Measurements from ENCODE around the gene SAFB.
"Not testable (repeated sequence)": the region's sequence is repeated elsewhere in the genome, so short reads cannot be mapped to it uniquely, and the experiment has no call there.

SAFB gene

GRCh38 chr19:5594521-5594950 lies 28.3 kb upstream of the SAFB start:
- DNase-seq (ENCODE audit: low read depth in 2 of 3, low spot score in 1 of 3), result no peak

- no peak for DNase-seq (ENCODE audit: low read depth in 2 of 3, low spot score in 1 of 3)
Measured at GRCh38 chr19:5595129-5595528, 27.8 kb upstream of the SAFB start.

DNA sequence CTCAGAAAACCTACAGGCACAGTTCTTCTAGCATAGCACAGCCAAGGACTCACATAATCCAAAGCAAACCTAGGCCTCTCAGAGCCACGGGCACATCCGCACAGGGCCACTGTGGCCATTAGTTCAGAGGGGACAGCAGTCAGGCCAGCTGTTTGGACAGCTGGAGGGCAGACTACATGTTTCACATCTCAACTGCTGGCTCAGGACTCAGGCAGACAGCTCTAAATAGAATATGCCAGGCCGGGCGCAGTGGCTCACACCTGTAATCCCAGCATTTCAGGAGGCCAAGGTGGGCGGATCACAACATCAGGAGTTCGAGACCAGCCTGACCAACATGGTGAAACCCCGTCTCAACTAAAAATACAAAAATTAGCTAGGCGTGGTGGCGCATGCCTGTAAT lies 27.1 kb upstream of the SAFB start:
- DNase-seq (ENCODE audit: low read depth in 2 of 3, low spot score in 1 of 3), result no peak

- DNase-seq (ENCODE audit: low read depth in 2 of 3, low spot score in 1 of 3), result no peak
Measured at GRCh38 chr19:5600797-5601196, 22.1 kb upstream of the SAFB start.

- DNase-seq (ENCODE audit: low read depth in 2 of 3, low spot score in 1 of 3), result no peak
Measured at GRCh38 chr19:5603626-5604025, 19.3 kb upstream of the SAFB start.

DNA sequence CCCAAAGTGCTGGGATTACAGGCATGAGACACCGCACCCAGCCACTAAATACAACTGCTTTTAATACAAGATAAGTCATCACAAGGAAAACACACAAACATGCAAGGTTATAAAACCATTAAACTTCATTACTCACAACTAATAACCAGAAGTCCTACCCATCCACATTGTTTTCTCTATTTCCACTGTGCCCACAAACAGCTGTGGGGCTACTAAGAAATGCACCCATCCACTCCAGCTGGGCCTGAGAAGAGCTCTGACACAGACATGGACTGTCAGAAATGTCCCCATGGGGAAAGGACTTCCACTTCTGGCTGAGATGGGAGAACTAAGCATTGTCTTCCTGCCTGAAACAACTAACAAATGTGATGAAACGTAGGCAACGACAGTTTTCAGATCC lies 17.5 kb upstream of the SAFB start:
- no peak for DNase-seq (ENCODE audit: low read depth in 2 of 3, low spot score in 1 of 3)

DNA sequence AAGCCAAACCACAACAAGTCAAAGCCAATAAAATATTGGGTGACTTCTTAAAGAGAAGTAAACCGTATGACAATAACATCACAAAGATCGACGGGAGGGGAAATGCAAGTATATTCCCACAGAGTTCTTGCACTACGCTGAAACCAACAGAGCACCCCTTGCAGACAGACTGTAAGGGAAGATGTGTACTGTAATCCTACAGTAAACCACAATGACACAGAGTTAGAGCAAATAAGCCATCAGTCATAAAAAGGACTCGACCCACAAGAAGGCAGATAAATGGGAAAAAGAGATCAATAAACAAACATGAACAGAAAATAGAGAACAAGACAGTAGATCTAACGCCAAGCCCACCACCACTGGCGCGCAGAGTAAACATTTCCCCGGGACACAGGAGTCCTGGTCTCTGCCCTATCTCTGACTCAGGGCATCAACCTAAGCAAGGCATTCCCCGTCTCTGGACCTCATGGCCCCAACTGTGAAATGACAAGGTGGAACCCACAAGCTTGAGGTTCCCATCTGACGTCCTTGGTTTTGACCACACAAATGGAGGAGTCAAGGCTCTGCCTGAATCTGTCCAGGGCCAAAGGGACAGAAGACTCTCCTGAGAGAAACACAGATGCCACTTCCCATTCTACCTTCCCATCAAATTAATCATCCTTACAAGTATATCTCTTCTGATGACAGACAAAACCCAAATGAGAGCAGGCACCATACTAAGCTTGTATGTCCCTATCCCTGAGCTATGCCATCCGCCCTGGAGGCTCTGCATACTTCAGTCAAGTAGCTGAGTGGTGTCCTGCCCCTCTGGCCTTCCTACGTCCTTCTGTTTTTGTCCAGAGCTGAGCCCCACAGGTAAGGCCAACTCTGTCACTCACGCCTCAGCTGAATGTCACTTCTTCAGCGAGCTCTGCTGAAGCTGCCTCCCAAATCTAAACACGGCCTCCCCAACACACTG lies 15.3 kb upstream of the SAFB start:
- no peak for DNase-seq (ENCODE audit: low read depth in 2 of 3, low spot score in 1 of 3)

DNA sequence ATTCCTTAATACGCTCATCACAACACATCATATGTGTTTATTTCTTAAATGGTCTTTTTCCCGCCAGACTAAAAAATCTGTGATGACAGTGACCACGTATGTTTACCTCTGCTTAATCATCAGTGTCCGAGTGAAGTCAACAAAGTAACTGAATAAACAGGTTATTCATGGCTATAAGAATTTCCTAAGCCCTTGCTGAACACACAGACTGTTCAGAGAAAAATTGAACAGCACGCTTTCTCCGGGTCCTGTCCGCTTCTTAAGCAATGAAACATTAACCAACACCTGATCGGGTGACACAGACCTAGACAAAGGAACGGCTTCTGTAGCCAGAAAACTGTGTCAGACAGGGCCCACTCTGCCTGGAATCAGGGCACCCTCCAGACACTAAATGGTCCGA lies 14.6 kb upstream of the SAFB start:
- DNase-seq (ENCODE audit: low read depth in 2 of 3, low spot score in 1 of 3), result no peak

- DNase-seq (ENCODE audit: low read depth in 2 of 3, low spot score in 1 of 3), result not testable (repeated sequence)
Measured at GRCh38 chr19:5608766-5609165, 14.1 kb upstream of the SAFB start.

GRCh38 chr19:5609881-5610448 lies 12.9 kb upstream of the SAFB start:
- DNase-seq (ENCODE audit: low read depth in 2 of 3, low spot score in 1 of 3), result no peak

DNA sequence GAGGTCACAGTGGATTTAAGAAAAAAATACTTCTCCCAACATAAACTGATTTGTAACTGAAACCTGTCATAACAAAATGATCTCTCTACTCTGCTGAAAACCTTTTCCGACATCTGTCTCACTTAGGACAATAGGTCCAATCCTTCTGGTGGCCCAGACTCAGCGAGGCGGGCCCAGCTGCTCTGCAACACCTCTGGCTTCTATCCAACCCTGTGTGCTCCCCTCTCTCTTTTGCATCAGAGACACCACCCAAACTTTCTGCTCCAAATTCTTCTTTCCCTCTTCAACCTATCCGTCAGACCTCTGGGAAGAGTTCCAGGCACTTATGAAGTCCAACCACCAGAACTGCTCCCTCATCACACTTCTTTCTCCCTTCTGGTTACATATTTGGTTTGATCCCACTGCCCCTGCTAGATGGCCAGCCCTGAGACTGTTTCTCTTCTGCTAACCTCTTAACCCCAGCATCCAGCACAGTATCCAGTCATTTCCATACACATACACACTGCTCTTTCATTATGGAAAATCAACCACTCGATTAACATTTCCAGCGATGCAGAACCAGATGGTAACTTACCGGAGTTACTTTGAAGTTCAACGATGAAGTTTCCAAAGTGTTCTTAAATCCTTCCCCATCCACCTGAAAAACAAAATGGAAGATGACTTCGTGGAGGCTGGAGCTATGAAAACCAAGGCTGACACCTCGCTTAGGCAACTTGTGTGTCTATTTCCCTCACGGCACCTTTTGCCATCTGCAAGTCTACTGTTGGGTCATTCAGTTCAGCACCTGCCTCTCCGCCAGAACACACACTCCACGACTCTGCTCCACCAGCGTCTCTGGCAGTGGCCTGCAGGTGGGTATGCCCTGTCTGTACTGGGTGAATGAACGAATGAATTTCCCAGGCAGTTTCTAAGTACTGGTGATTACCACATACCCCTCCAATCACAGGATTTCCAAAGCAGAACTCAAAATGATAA lies 9.7 kb upstream of the SAFB start:
- DNase-seq (ENCODE audit: low read depth in 2 of 3, low spot score in 1 of 3), result no peak

GRCh38 chr19:5615756-5616327 lies 7.0 kb upstream of the SAFB start:
- no peak for DNase-seq (ENCODE audit: low read depth in 2 of 3, low spot score in 1 of 3)

DNA sequence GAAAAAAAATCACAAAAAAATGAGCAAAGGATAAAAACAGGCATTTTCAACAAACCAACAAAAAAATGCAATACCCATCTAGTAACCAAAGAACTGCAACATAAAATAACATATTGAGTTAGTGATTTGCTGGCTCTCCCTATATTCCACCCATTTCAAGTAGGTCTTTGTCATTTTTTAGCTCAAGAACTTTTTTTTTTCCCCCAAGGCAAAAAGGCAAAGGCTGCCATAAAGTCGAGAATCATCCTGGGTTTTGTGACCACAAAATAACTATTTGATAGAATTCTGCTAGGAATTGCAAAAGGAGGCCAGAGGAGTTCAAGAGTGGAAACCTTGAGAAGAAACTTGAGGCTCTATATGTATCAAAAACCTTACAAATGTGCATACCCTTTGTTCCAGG lies 5.8 kb upstream of the SAFB start:
- no peak for DNase-seq (ENCODE audit: low read depth in 2 of 3, low spot score in 1 of 3)

GRCh38 chr19:5618591-5618990 lies 4.3 kb upstream of the SAFB start:
- DNase-seq (ENCODE audit: low read depth in 2 of 3, low spot score in 1 of 3), result no peak

DNA sequence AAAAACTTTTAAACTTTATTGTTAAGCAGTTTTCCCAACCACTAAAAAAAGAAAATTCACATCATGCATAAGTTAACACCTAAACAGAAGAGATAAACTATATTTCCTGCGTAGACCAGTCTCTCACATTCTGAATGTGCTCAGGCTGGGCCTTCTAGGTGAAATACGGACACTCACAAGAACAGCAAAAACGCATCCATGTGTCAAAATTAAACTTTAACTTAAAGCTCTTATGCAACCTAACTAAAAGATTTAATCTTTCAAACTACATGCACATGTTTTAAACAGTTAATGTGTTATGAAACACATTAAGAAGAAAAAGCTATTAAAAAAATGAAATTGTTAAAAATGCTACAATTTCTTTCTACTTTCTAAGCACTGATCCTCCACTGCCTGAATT lies 2.9 kb upstream of the SAFB start:
- no peak for DNase-seq (ENCODE audit: low read depth in 2 of 3, low spot score in 1 of 3)

DNA sequence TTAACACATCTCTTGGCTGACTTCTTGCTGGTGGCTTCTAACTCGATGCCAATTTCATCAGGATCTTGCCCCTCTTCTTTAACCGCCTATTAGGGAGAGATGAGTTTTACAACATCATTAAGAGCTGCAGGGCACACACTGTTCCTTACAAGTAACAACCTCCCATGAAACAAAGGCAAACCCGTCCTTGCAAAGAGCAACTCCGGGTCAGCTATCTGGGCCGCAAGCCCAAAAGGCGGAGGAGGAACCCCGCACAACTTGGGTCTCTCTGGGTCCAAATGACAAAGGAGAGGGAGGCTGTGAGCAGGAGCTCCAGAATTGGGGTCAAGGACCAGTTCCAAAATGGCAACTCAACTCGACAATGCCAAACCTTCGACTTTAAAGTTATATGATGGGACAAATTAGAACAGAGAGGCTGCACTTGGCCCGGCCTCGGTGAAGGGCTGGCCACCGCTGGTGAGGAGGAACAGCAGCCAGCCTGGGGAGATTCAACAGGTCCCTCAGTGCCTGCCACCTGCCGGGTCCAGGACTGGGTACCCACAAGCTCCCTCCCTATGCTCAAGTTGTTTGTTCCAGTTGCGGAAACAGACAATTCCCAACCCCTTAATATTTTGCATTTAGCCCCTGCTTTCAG lies 1.5 kb upstream of the SAFB start:
- DNase-seq (ENCODE audit: low read depth in 2 of 3, low spot score in 1 of 3), result no peak

- no peak for DNase-seq (ENCODE audit: low read depth in 2 of 3, low spot score in 1 of 3)
Measured at GRCh38 chr19:5621945-5622464, 878 bp upstream of the SAFB start.

- no peak for DNase-seq (ENCODE audit: low read depth in 2 of 3, low spot score in 1 of 3)
Measured at GRCh38 chr19:5623397-5624017, 624 bp downstream of the SAFB start.

DNA sequence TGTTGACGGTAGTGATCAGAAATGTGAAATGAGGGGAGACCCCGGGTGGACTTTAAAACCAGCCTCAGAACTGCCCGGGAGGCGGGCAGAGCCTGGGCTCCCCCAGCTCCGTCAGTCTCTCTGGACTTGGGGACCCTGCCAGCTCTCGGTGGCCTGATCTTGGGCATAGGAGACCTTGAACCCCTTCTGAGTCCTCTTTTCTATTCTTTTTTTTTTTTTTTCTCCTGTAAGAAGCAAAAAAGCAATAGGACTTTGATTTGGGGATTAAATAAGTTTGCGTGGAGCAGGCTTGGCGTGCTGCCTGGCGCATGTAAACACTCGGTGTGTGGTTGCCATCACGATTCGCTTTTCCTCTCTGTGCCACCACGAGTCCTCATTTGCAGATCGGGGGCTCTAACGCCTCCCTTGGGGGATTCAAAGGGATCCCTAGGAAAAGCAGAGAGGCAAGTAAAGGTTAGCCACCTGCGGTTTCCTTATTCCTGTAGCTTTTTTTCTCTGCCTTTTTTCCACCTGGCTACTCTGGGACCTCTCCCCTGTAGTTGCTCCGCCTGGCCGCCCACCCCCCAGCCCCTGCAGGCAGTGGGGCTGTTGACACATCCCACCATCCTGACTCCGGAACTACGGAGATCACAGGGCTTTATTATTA lies 1.3 kb downstream of the SAFB start:
- no peak for DNase-seq (ENCODE audit: low read depth in 2 of 3, low spot score in 1 of 3)

Data from stimulated activated CD4-positive, alpha-beta T cell treated with anti-CD3 and anti-CD28 coated beads, Interleukin-12 subunit alpha, Interleukin-12 subunit beta, amount 100 ng/mL, for 48 hours (primary cell).